ENCODE measurements around the gene SUPT6H. TPM values are rescaled to one million over a fixed set of nuclear protein-coding genes. Genes with fewer than 3 reads are reported as not detected.

Gene SUPT6H
- total and polyA plus RNA-seq, 9 of the 15 experiments (the other 6 are each of a cell fraction or from before 2014, with no cell fraction given): 1.7 to 77.7 (median 49.2) TPM

DNA sequence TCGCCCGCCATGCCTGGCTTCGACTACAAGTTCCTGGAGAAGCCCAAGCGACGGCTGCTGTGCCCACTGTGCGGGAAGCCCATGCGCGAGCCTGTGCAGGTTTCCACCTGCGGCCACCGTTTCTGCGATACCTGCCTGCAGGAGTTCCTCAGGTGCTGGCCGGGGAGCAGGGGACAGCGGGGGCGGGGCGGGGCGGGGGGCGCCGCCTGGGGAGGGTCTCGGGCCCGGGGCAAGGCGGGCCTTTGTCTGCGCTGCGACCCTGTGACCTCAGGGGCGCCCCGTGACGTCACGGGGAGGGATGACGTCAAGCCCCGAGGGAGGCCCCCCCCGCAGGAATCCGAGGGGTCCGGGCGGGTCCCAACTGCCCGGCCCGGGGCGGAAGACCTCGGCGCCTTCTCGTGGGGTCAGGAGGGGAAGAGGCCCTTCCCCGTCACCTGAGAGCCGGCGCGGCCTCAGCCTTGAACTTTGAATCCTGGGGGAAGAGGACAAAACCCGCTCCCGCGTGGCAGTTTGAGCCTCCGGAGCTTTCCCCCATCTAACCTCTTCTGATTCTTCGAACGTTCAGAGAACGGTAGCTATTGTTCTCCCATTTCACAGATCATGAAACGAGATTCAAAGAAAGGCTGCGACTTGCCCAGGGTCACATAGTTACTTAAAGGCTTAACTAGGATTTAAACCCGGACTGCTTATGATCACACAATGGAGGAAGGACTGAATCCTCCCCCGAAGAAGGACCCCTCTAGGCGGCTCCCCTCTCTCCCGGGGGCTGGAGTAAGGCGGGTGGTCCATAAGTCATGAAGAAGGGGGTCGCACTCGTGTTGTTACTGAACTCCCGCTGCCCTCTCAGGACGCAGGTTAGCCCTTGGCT is 82.3 kb downstream of the SUPT6H start (continued):
- TF ChIP-seq NR2C2 (CRISPR knock-in tag; IDR thresholded peaks at IDR 0.05) (0 out of 2 replicates have a peak, but pooled peaks have one; percentile 53), NR2C2 (tag; IDR thresholded peaks at IDR 0.05) (peak; percentile 94), MYBL2 (IDR thresholded peaks at IDR 0.05; ENCODE audit: low read depth) (no peak), MYBL2 (CRISPR knock-in tag; IDR thresholded peaks at IDR 0.05; ENCODE audit: borderline replicate concordance) (no peak), USF1 (CRISPR knock-in tag; IDR thresholded peaks at IDR 0.05) (no peak), NRF1 (conservative IDR thresholded peaks at IDR 0.05 in 1 of 2, IDR thresholded peaks at IDR 0.05 in 1 of 2) (no peak), POLR3G (IDR thresholded peaks at IDR 0.05; ENCODE audit: extremely low read depth, insufficient read length, insufficient replicate concordance) (no peak), ZBTB2 (IDR thresholded peaks at IDR 0.05) (peak; percentile 49; the same call in 1 of the 2 replicates), RREB1 (CRISPR knock-in tag; IDR thresholded peaks at IDR 0.05) (no peak), NR3C1 (CRISPR knock-in tag; IDR thresholded peaks at IDR 0.05) (peak; percentile 93), EHMT2 (IDR thresholded peaks at IDR 0.05) (no peak), FIP1L1 (IDR thresholded peaks at IDR 0.05; ENCODE audit: low read depth, low read length, poor library complexity, severe bottlenecking) (peak; percentile 75), POLR2A (conservative IDR thresholded peaks at IDR 0.05) (peak; percentile 67; the same call in 1 of the 2 replicates), ATF3 (IDR thresholded peaks at IDR 0.05) (peak; percentile 83), ATF3 (CRISPR knock-in tag; conservative IDR thresholded peaks at IDR 0.05) (no peak; the same call in 1 of the 2 replicates), SAFB2 (IDR thresholded peaks at IDR 0.05; ENCODE audit: borderline replicate concordance, low read depth, low read length, severe bottlenecking) (no peak), KAT7 (CRISPR knock-in tag; IDR thresholded peaks at IDR 0.05; ENCODE audit: borderline replicate concordance) (peak; percentile 62; the same call in 1 of the 2 replicates)
- TF ChIP-seq, protein P1, sequence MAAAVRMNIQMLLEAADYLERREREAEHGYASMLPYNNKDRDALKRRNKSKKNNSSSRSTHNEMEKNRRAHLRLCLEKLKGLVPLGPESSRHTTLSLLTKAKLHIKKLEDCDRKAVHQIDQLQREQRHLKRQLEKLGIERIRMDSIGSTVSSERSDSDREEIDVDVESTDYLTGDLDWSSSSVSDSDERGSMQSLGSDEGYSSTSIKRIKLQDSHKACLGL (CRISPR knock-in tag; IDR thresholded peaks at IDR 0.05; ENCODE audit: borderline replicate concordance, poor library complexity, severe bottlenecking): peak; percentile 67

Measured in K562 (cell line).